Thyroid gland (tissue), 4 donors: ENCODE measurements around the gene RCOR1. TPM values are rescaled to one million over a fixed set of nuclear protein-coding genes. Genes with fewer than 3 reads are reported as not detected.

Experiments
- DNase-seq, 2 donors: peaks; one replicate each; pipeline ENCODE4 v3.0.0-alpha.2; 2019
- H3K27ac ChIP-seq, 3 donors: fragments of 200-600 bp; sonication (generic); 1 replicate in 2 of 3; 2 replicates in 1 of 3; pipeline ENCODE4 v1.5.1; 2016 to 2019; ENCODE audit warnings: mild to moderate bottlenecking in 1 of 3, moderate library complexity in 1 of 3
- H3K27me3 ChIP-seq: fragments of 200-600 bp; sonication (generic); one replicate; pipeline ENCODE4 v1.5.1; 2019
- H3K36me3 ChIP-seq, 2 donors: fragments of 200-600 bp; sonication (generic); one replicate each; pipeline ENCODE4 v1.5.1; 2016 to 2019
- H3K4me1 ChIP-seq, 2 donors: fragments of 200-600 bp; sonication (generic); one replicate each; pipeline ENCODE4 v1.5.1; 2017 to 2019
- H3K4me3 ChIP-seq, 3 donors: fragments of 200-600 bp; sonication (generic); replicated peaks in 1 of 3; 1 replicate in 2 of 3; 2 replicates in 1 of 3; pipeline ENCODE4 v1.5.1; 2016; ENCODE audit warnings: mild to moderate bottlenecking in 1 of 3
- H3K9me3 ChIP-seq: fragments of 200-600 bp; sonication (generic); one replicate; pipeline ENCODE4 v1.5.1; 2017
- CTCF ChIP-seq, 6 experiments: fragments of 200-600 bp in 3 of 6; fragments of 450-650 bp in 3 of 6; sonication (generic) in 3 of 6; IDR thresholded peaks; one replicate each; pipeline ENCODE4 v1.5.1; 2016 to 2019; ENCODE audit warnings: antibody characterized with exemption in 6 of 6, mild to moderate bottlenecking in 2 of 6, inconsistent platforms in 1 of 6, moderate library complexity in 1 of 6
- POLR2A ChIP-seq, 2 donors: fragments of 450-650 bp; IDR thresholded peaks; one replicate each; pipeline ENCODE4 v1.6.1; 2017; ENCODE audit warnings: antibody characterized with exemption in 2 of 2, mild to moderate bottlenecking in 2 of 2, moderate library complexity in 1 of 2
- WGBS, 2 donors: methylation state at CpG; one replicate each; pipeline ENCODE4 v1.1.5; 2017; 5-methylcytosine and 5-hydroxymethylcytosine counted together
- intact Hi-C: fragments of 100-400 bp; cut with DNase I; formaldehyde crosslinking; loops from one replicate; pipeline ENCODE4 v1.15.1; 2023
- total RNA-seq, 4 donors: library from RNA; depleted of rRNA; stranded (reverse); fragments of >200 nt; gene quantifications; one replicate each; pipeline ENCODE4 v1.2.3, GENCODE V29; 2016

Gene RCOR1
- total RNA-seq, 4 donors from 2014 or later, result 9.4 to 14.2 (median 11.3) TPM

GRCh38 chr14:102737402-102738372 lies 145.2 kb downstream of the RCOR1 start:
- Histone ChIP-seq H3K4me3 (no peak overlapping the region), H3K36me3 (no peaks in the 10 kb centered on the region), H3K9me3 (no peaks in the 10 kb centered on the region), H3K27me3 (no peaks in the 10 kb centered on the region), H3K27ac (no peak overlapping the region), H3K4me1 (no peaks in the 10 kb centered on the region)
- WGBS, 2 donors, result 86 to 94% methylated on average over 14 of the region's 18 CpGs
- no peak for DNase-seq
- intact Hi-C loops, result no loop called here
- TF ChIP-seq CTCF (IDR thresholded peaks at IDR 0.05) (no peak), POLR2A (IDR thresholded peaks at IDR 0.05) (no peak)

- TF ChIP-seq CTCF (IDR thresholded peaks at IDR 0.05), result no peak
- no peak for TF ChIP-seq POLR2A (IDR thresholded peaks at IDR 0.05)
- intact Hi-C loops, result no loop called here
- no peaks in the 10 kb centered on the region for H3K27me3 ChIP-seq
- no peak overlapping the region for H3K4me3 ChIP-seq
- H3K27ac ChIP-seq, result no peak overlapping the region
- H3K36me3 ChIP-seq, result no peaks in the 10 kb centered on the region
- DNase-seq, result no peak
- H3K4me1 ChIP-seq, result no peaks in the 10 kb centered on the region
- no peaks in the 10 kb centered on the region for H3K9me3 ChIP-seq
- WGBS, 2 donors, result 88 to 92% methylated on average over 10 of the region's 11 CpGs
Measured at GRCh38 chr14:102738373-102739189, 146.1 kb downstream of the RCOR1 start.

- no peak overlapping the region for H3K4me3 ChIP-seq
- no peaks in the 10 kb centered on the region for H3K36me3 ChIP-seq
- no peaks in the 10 kb centered on the region for H3K4me1 ChIP-seq
- no peak for DNase-seq
- TF ChIP-seq CTCF (IDR thresholded peaks at IDR 0.05), result no peak
- TF ChIP-seq POLR2A (IDR thresholded peaks at IDR 0.05), result no peak
- 73 to 82% methylated on average over 2 to 3 of the region's 3 CpGs for WGBS, 2 donors
- no peak overlapping the region for H3K27ac ChIP-seq
- intact Hi-C loops, result no loop called here
- H3K9me3 ChIP-seq, result no peaks in the 10 kb centered on the region
- H3K27me3 ChIP-seq, result no peaks in the 10 kb centered on the region
Measured at GRCh38 chr14:102739190-102739469, 146.7 kb downstream of the RCOR1 start.

GRCh38 chr14:102746634-102747438 lies 154.4 kb downstream of the RCOR1 start:
- H3K9me3 ChIP-seq, result no peaks in the 10 kb centered on the region
- TF ChIP-seq CTCF (IDR thresholded peaks at IDR 0.05) (no peak), POLR2A (IDR thresholded peaks at IDR 0.05) (no peak)
- H3K4me3 ChIP-seq, result no peak overlapping the region
- DNase-seq, result no peak
- intact Hi-C loops, result no loop called here
- H3K27me3 ChIP-seq, result no peaks in the 10 kb centered on the region
- H3K27ac ChIP-seq, result no peak overlapping the region
- no peaks in the 10 kb centered on the region for H3K36me3 ChIP-seq
- no peaks in the 10 kb centered on the region for H3K4me1 ChIP-seq
- 93 to 94% methylated on average over 22 to 26 of the region's 28 CpGs for WGBS, 2 donors
